HG03280 (cell line): ENCODE results near the gene SMCO4.
"Not testable (repeated sequence)": the region's sequence is repeated elsewhere in the genome, so short reads cannot be mapped to it uniquely, and the experiment has no call there.

ENCODE experiments used
- ATAC-seq: cut with Tn5 transposase; IDR thresholded peaks from one replicate; pipeline ENCODE4 v1.9.1; 2021; ENCODE audit warnings: mild to moderate bottlenecking, moderate library complexity; ENCODE audit not compliant: unreplicated experiment

The SMCO4 gene

GRCh38 chr11:93543292-93543977 is at the start of gene SMCO4:
SMCO4 (minus strand) TSS chr11:93543391; CDS start chr11:93479189, 64,202 bp downstream.
- peak; percentile 82 for ATAC-seq

DNA sequence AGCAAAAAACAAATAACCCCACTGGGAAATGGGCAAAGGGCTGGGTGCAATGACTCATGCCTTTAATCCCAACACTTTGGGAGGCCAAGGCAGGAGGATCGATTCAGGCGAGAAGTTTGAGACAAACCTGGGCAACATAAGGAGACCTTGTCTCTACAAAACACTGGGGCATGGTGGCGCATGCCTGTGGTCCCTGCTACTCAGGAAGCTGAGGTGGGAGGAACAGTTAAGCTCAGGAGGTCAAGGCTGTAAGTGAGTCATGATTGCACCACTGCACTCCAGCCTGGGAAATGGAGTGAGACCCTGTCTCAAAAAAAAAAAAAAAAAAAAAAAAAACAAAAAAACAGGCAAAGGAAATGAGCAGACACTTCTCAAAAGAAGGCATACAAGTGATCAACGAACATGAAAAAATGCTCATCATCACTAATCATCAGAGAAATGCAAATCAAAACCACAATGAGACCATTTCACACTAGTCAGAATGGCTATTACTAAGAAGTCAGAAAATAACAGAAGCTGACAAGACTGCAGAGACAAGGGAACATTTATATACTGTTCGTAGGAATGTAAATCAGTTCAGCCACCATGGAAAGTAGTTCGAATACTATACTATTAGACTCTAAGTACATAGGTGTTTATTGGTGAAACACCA is 48.2 kb upstream of the SMCO4 start:
- ATAC-seq = peak; percentile 86

GRCh38 chr11:93589347-93589746 is 46.2 kb upstream of the SMCO4 start:
- ATAC-seq = no peak

DNA sequence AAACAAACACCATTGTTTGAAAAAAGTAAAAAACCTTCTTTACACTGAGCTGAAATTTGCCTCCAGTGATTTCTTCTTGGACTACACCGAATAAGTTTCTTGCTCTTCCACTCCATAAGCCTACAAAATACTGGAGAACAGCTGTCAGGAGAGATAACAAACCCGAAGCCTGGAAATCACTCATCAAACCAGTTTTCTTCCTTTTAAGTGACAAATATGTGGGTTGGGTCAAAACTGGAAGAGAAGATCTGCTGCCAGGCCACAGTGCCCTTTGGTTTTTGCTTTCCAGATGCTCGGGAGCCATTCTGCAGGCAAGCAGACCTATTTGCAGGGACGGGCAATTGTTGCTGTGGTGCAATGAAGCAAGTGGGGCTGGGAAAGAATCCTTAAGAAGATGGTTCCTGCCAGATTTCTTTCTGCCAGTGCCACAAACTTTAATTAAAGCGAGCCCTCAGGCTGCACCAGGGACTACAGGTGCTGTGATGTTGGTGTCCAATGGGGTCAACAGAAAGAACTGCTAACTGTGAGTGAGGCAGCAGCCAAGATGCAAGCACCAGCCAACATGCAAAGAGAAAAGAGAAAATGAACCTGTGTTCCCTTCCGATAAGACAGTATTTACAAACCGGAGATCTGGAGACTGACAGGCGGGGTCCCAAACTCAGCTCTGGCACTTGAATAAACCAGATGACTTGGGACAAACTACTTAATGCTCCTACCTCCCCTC is 44.8 kb upstream of the SMCO4 start:
- no peak for ATAC-seq

DNA sequence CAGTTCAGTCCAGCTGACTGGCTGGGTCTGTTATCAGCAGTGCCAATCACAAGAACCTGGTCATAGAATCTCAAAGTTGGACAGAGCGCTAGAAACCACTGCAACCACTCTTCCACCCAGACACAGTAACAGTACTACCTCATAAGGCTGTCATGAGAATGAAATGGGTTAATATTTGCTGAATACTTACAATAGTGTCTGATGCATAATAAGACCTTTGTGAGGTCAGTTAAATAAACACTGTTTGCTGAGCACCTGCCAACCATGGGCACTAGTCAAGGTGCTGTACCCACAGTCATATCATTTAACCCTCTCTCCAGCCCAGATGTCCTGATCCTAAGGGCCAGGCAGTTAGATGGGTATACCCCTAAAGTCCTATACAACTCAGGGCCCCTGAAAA is 44.2 kb upstream of the SMCO4 start:
- ATAC-seq = not testable (repeated sequence)

DNA sequence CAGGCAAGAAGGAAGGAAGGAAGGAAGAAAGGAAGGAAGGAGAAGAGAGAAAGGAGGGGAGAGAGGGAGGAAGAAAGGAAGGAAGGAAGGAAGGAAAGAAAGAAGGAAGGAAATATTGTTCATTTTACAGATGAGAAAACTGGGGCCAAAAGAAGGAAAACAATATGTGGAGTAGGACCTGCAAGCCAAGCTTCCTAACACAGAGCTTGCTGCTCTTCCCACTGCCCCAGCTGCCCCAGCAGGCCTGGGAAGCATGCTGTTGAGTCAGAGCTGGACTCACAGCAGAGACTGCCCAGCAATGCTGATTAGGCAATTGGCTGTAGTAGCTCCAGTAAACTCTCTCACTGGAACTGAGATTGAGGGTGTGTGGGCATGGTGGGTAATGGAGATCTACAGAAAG is 42.6 kb upstream of the SMCO4 start:
- no peak for ATAC-seq

DNA sequence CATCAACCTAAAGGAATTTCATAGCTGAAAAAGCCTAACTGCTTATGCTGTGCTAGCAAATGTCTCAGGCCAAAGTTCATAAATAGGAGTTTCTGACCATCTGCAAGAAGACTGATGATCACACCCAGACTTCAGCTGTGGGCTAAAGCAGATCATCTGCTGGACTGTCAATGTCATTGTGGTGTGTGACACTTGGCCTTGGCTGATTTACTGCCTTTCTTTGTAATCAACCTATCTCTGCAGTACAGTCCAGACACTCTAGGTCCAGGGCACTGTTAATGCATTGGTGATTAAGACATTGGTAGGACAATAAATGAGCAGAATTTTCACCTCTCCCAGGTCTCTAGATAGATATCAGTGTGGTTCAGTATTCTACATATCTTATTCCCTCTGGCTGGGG is 40.3 kb upstream of the SMCO4 start:
- ATAC-seq = no peak

DNA sequence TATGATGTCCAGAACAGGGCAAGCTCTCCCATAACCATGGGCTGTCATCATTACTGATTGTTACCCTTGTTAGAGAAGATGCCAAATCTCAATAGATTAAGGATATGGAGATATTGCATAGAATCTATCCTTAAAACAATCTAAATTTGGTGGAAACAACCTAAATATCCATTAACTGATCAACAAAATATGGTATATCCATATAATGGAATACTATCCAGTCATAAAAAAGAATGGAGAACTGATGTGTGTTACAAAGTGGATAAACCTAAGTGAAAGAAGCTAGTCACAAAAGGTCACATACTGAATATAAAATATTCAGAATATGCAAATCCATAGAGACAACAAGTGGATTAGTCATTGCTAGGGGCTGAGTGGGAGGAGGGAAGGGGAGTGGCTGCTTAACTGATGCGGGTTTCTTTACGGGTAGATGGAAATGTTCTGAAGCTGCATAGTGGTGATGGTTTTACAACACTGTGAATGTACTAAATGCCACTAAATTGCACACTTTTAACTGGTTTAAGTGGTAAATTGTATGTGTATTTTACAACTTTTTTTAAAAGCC is 36.1 kb upstream of the SMCO4 start:
- no peak for ATAC-seq

- ATAC-seq = no peak
Observed at GRCh38 chr11:93577286-93577685, 34.1 kb upstream of the SMCO4 start.

DNA sequence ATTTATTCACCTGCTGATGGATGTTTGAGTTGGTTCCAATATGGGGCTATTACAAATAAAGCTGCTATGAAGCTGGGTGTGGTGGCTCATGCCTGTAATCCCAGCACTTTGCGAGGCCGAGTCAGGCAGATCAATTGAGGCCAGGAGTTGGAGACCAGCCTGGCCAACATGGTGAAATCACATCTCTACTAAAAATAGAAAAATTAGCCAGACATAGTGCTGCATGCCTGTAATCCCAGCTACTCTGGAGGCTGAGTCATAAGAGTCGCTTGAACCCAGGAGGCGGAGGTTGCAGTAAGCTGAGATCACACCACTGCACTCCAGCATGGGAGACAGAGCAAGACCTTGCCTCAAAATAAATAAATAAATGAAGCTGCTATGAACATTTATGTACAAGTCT is 33.7 kb upstream of the SMCO4 start:
- not testable (repeated sequence) for ATAC-seq

GRCh38 chr11:93574638-93575220 is 31.5 kb upstream of the SMCO4 start:
- no peak for ATAC-seq

- ATAC-seq = no peak
Observed at GRCh38 chr11:93573184-93573583, 30.0 kb upstream of the SMCO4 start.

- no peak for ATAC-seq
Observed at GRCh38 chr11:93572621-93573020, 29.4 kb upstream of the SMCO4 start.

- ATAC-seq = no peak
Observed at GRCh38 chr11:93572171-93572570, 29.0 kb upstream of the SMCO4 start.

DNA sequence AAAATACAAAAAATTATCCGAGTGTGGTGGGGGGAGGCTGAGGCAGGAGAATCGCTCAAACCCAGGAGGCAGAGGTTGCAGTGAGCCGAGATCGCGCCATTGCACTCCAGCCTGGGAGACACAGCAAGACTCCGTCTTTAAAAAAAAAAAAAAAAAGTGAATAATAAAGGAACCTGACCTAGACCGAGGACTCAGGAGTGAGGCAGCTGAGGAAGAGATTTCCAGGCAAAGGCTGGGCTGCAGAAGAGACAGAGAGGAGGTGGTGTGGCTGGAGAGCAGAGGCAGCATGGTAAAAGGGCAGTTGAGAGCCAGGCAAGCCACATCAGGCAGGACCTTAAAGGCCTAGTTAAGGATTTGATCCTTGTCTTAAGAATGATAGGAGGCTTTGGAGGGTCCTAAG is 28.4 kb upstream of the SMCO4 start:
- ATAC-seq = no peak

DNA sequence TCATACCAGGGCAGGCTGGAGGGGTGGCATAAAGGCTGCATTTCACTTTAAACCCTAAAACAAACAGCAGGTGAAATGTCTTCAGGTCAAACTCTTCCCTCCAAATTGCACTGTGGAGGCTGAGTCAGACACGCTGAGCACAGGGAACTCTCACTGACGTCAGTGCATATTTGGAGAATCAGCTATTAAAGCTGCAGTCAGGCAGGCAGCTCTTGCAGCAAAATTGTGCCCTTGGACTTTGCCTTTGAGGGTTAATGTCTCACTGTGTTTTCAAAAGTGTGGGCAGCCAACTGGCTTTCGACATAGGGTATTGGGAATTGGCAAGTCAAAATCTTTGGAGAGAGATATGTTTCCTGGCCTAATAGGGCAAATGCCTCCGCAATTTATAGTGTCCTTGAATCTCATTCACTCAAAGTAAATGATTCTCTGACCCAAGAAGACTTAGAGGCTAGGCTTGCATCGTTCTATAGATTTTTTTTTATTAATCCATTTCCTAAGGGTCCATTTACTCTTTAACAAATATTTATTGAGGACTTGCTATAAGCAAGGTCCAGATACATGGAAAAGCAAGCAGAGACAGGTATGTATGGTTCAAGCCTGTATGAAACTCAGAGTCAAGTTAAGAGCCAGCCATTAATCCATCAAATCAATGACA is 27.7 kb upstream of the SMCO4 start:
- no peak for ATAC-seq

DNA sequence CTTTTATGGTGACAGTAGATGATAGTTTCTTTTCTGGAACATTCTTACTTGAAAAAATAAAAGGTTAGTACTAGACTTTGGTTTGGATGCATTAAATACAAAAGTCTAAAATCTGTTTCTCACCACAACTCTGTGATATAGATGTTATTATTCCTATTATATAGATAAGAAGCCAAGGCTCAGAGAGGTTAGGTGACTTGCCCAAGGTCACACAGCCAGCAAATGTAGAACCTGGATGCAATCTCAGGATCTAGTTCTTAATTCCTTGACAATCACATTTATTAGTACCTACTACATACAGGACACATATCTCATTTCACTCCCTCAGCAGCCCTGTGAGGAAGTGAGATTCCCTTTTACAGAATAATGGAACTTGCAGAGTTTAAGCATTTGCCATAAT is 26.3 kb upstream of the SMCO4 start:
- no peak for ATAC-seq

GRCh38 chr11:93568726-93569125 is 25.5 kb upstream of the SMCO4 start:
- ATAC-seq = no peak

- ATAC-seq = no peak
Observed at GRCh38 chr11:93567401-93567895, 24.3 kb upstream of the SMCO4 start.

DNA sequence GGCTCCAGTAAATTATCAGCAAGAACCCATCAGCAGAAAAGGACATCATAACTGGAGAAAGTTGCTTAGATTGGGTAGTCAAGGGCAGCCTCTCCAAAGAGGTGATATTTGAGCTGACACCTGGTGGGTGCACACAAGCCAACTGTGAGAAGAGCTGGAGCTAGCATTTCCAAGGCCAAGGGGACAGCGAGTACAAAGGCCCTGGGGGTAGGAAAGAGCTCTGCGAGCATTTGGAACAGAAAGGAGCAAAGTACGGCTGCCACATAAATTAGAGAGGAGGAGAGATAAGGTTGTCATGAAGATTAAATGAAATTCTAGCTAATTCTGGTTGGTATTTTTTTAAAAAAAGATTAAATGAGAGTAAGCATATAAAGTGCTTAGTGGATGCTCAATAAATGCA is 21.7 kb upstream of the SMCO4 start:
- no peak for ATAC-seq

GRCh38 chr11:93563857-93564256 is 20.7 kb upstream of the SMCO4 start:
- ATAC-seq = no peak
